ENCODE data around the gene SLC5A12.

DNA sequence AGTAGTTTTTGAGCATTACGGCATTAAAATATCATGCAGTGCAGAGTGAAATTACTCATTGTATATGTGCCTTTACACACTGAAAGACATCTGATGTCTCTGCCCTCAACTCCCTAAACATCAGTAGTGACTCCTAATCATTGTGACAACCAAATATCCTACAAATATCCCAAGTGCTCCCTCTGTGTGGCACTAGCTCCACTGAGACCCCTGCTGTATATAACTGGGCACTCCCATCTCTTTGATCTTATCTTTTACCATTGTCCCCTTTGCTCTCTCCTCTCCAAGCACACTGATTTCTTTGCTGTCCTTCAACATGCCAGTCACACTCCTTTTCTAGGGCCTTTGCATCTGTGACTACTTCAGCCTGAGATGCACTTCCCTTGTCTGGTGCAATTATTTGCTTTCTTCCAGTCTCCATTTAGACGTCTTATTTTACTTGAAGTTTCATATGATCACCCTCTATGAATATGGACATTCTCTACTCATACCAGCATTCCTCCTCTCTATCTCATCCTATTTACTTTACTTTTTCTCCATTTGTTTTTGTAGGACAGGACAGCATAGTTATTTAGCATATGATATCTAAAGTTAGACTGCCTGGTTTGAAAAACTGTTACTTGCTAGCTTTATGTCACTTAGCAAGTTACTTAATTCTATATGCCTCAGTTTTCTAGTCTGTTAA, 2.4 kb downstream of the SLC5A12 start:
- TF ChIP-seq, protein P1, sequence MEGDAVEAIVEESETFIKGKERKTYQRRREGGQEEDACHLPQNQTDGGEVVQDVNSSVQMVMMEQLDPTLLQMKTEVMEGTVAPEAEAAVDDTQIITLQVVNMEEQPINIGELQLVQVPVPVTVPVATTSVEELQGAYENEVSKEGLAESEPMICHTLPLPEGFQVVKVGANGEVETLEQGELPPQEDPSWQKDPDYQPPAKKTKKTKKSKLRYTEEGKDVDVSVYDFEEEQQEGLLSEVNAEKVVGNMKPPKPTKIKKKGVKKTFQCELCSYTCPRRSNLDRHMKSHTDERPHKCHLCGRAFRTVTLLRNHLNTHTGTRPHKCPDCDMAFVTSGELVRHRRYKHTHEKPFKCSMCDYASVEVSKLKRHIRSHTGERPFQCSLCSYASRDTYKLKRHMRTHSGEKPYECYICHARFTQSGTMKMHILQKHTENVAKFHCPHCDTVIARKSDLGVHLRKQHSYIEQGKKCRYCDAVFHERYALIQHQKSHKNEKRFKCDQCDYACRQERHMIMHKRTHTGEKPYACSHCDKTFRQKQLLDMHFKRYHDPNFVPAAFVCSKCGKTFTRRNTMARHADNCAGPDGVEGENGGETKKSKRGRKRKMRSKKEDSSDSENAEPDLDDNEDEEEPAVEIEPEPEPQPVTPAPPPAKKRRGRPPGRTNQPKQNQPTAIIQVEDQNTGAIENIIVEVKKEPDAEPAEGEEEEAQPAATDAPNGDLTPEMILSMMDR (IDR thresholded peaks at IDR 0.05) = no peak
- TF ChIP-seq ZFX (IDR thresholded peaks at IDR 0.05; ENCODE audit: borderline replicate concordance) = no peak

Data from 22Rv1 (cell line).